ENCODE results near the gene SLCO2A1.

DNA sequence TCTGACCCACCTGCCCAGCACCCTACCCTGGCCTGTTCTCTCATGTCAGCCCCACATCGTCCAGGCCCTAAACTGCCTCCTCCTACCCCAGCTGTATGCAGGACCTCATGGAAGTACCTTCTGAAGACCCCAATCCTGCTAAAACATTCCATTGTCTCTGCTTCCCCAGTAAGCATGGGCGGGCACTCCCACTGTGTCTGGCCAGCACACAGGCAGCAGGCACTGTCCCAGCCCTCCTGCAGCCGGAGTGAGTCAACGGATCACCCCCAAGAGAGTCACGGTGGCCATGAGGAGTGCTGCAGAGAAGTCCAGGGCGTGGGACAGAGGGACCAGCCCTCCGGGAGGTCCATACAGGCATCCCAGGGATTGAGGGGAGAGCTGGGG lies 36.4 kb upstream of the SLCO2A1 start:
- TF ChIP-seq, protein P1, sequence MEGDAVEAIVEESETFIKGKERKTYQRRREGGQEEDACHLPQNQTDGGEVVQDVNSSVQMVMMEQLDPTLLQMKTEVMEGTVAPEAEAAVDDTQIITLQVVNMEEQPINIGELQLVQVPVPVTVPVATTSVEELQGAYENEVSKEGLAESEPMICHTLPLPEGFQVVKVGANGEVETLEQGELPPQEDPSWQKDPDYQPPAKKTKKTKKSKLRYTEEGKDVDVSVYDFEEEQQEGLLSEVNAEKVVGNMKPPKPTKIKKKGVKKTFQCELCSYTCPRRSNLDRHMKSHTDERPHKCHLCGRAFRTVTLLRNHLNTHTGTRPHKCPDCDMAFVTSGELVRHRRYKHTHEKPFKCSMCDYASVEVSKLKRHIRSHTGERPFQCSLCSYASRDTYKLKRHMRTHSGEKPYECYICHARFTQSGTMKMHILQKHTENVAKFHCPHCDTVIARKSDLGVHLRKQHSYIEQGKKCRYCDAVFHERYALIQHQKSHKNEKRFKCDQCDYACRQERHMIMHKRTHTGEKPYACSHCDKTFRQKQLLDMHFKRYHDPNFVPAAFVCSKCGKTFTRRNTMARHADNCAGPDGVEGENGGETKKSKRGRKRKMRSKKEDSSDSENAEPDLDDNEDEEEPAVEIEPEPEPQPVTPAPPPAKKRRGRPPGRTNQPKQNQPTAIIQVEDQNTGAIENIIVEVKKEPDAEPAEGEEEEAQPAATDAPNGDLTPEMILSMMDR (IDR thresholded peaks at IDR 0.05): no peak
- TF ChIP-seq POLR2A (IDR thresholded peaks at IDR 0.05): no peak
